WI38 (cell line): ENCODE data around the gene GRID1.

Source experiments
- H3K4me3 ChIP-seq: 2 replicates; pipeline ENCODE4 v1.5.1; 2011; ENCODE audit warnings: low read depth, mild to moderate bottlenecking, control low read depth, low read length
- CTCF ChIP-seq: IDR thresholded peaks from 2 replicates; pipeline ENCODE4 v1.5.1; 2012; ENCODE audit warnings: low read depth, mild to moderate bottlenecking, control low read depth, low read length

The GRID1 gene

DNA sequence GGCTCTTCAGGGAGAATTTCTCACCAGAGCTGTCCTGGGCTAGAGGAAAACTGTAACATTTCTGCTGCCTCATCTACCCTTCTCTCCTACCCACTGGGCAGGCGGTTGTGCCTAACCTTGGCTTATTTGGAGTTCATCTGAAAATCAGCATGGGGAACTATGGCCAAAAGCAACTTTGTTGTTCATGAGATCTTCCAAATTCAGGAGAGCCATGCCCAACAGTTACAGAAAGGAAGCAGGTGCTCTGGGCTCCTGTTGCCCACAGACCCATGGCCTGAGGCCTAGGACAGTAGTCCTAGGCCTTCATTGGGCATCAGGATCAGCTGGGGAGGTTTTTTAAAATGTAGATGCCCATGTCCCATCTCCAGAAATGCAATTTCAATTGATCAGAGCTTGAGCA, 85.2 kb downstream of the GRID1 start:
- no peak overlapping the region for H3K4me3 ChIP-seq
- TF ChIP-seq CTCF = no peak

DNA sequence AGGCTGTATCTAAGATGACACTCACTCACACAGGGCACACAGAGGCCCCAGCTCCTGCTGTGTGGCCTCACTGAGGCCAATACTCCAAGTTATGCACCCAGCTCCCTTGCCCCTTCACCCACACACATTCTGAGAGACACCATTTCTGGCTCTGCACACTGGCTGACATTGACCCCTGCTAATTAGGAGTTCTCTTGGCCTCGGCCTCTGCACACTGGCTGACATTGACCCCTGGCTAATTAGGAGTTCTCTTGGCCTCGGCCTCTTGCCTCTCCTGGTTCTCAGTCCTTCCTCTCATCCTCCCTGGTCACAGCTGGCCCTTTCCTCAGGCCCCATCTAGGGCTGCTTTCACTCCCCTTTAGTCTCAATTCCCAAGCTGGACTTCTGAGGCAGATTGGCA, 97.3 kb downstream of the GRID1 start:
- no peak overlapping the region for H3K4me3 ChIP-seq
- no peak for TF ChIP-seq CTCF

DNA sequence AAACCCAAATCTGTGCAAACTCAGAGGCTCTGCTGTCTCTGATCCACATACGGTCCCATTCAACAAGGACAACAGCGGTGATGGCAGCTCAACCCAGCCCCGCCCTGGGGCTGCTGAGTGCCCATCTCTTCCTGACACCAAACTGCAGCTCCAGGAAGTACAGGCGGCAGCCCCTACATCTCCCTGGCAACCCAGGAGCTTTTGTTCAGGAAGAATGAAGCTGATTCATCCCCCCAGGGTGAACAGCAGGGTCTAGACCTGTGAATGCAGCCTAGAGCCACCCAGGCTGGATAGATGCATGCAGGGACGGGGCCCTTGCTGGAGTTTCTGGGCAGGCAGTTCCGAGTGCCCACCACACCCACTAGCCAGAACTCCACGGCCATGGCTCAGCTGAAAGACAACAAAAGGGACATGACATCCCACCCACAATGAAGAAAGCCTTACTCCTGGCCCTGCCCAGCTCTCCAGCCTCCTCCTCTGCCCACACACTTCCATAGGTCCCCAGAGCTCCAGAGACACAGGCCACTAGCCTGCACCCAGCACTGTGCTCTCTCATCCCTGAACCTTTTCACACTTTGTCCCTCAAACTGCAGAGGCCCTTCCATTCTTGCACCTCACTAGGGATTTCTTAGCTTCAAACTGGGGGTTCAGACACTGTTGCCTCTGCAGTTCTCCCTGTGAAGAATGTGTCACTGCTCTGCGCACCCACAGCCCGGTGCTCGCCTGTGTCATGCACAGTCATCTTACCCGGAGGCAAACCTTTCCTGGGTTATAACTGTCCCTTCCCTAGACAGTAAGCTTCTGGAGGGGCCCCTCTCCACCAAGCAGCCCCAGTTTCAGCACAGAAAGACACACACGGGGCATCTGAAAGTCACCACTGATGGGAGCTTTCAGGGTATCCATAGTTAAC, 99.1 kb downstream of the GRID1 start:
- no peak overlapping the region for H3K4me3 ChIP-seq
- TF ChIP-seq CTCF = no peak

DNA sequence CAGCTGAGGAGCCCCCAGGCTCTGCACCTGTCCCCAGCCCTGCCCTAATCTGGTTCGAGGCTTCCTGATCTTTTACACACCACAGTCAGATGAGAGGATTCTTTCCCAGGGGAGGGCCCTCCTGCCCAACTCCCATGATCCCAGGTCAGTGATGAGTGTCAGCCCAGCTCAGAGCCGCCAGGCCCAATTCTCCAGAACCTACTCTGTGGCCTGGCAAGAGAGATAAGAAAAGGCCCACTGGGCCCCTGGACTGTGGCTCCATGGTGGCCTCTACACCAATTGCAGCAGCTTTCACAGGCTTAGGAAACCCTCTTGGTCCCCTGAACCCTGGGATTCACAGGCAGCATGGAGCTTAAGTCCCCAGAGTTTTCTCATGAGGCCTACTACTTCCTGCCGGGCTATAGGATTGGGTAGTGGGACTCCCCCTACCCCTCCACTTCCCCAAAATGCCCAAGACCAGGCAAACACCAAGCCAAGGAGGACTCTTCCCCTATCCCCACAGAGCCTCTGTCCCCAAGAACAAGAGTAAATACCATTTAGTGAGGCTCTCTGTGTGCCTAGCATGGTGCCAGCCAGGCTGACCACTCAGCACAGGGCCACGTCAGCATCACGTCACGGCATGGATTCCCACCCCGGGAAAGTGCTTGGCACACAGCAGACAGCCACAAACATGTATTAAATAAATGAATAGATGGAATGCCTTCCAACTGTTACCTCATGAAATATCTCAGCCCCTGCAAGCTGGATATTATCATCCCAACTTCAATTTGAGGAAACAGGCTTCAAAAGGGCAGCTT, 100.0 kb downstream of the GRID1 start:
- no peak for TF ChIP-seq CTCF
- no peak overlapping the region for H3K4me3 ChIP-seq

DNA sequence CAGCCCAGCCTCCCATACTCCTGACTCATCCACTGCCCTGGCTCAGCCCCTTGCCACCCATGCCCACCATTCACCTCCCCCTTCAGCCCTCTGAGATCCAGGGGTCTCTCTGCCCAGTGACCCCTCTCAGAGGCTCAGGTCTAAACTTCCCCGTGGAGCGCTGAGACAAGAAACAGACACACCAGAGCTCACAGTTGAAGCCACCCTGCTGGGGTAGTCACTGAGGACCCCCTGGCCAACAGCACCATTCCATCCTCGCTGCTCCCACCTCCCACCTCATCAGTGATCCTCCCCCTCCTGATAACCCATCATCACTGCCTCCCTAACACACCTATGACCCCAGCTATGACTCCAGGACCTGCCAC, 100.7 kb downstream of the GRID1 start:
- H3K4me3 ChIP-seq = no peak overlapping the region
- TF ChIP-seq CTCF = no peak

DNA sequence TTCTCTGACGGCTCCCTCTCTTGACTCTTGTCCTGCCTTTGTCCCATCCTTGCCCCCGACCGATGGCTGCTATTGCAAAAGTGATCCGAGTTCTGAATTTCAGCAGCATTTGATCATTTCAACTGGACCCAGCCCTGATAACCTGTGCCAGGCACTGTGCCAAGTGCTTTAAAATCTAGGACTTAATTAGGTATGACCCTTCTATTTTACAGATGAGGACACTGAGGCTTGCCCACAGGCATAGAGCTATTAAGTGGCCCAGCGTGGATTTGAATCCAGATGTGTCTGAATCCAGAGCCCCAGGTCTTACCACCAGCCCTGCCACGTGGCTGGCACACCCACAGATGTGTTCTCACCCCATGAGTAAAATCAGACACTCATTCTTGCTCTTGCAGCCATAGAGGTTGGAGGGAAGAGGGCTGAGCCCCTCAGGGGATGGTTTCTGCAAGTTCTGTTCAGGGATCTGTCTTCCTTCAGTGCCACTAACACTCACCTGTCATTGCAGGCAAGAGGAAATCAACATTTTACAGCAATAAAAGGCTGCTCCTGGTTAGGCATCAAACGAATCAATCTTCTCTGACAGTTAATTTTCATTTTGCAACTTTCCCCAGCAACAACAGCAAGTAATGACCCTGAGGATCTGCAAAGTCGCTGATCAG, 101.2 kb downstream of the GRID1 start:
- TF ChIP-seq CTCF = no peak
- no peak overlapping the region for H3K4me3 ChIP-seq
